Left lobe of liver (tissue), 2 donors: ENCODE data around the gene ISLR. TPM values are rescaled to one million over a fixed set of nuclear protein-coding genes. Genes with fewer than 3 reads are reported as not detected.

Experiments used
- ATAC-seq: fragments of 200-7000 bp; cut with Tn5 transposase; one replicate; pipeline ENCODE4 v1.9.1; 2020; ENCODE audit warnings: mild to moderate bottlenecking, moderate library complexity
- DNase-seq: peaks from one replicate; pipeline ENCODE4 v3.0.0-alpha.2; 2020; ENCODE audit warnings: low spot score
- total RNA-seq: library from RNA; stranded (reverse); gene quantifications from one replicate; pipeline ENCODE4 v1.2.1, GENCODE V29; 2021
- donor health status: DM: no; HTN: no; CAD: no; lungs with moderate emphysema.
- donor health status: DM: no; HTN: yes; CAD: no.

ISLR gene, protein sequence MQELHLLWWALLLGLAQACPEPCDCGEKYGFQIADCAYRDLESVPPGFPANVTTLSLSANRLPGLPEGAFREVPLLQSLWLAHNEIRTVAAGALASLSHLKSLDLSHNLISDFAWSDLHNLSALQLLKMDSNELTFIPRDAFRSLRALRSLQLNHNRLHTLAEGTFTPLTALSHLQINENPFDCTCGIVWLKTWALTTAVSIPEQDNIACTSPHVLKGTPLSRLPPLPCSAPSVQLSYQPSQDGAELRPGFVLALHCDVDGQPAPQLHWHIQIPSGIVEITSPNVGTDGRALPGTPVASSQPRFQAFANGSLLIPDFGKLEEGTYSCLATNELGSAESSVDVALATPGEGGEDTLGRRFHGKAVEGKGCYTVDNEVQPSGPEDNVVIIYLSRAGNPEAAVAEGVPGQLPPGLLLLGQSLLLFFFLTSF
- total RNA-seq, result 2.3 TPM

DNA sequence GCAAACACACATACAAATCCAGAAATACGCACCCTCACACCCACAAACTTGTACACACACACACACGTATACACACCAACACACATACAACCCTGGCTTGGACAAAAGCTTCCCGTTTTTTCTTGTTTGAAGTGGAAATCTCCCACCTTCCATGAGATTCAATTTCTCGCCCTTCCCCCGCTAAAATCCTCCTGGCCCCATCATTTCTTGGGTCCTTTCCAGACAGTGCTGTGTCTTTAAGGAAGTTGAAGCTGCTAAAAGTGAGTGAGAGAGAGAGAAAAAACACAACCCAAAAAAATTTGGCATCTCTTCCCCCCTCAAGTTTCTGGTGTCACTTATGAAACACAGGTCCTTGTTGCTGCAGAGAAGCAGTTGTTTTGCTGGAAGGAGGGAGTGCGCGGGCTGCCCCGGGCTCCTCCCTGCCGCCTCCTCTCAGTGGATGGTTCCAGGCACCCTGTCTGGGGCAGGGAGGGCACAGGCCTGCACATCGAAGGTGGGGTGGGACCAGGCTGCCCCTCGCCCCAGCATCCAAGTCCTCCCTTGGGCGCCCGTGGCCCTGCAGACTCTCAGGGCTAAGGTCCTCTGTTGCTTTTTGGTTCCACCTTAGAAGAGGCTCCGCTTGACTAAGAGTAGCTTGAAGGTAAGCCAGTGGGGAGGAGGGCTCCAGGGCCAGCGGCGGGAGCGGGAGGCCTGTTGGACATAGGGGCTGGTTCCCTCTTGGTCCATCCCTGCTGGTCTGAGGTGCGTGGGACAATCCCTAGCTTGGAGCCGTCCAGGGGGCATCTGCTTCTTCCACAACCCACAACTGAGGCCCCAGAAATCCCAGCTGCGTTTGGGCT lies at the start of gene ISLR:
TSS of gene ISLR (plus strand) at position 331 of the 839 bp plus-strand sequence. CDS start 1,149 bp downstream, outside the sequence.
- ATAC-seq (no peak), DNase-seq (peak; percentile 37)

DNA sequence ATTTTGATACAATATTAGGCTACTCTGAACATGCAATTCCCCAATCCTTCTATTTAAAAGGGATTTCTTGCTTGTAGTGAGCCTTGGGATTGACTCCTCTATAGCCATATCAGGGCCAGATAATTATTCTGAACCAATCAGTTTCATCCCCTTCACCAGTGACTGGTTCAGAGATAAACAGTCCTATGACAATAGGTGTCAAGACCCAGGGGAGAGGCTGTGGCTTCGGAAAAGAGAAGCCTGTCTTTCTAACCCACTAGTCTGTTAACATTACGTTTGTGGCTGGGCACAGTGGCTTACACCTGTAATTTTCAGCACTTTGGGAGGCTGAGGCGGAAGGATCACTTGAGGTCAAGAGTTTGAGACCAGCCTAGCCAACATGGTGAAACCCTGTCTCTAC lies 49.3 kb upstream of the ISLR start:
- DNase-seq, result no peak
- ATAC-seq, result no peak

DNA sequence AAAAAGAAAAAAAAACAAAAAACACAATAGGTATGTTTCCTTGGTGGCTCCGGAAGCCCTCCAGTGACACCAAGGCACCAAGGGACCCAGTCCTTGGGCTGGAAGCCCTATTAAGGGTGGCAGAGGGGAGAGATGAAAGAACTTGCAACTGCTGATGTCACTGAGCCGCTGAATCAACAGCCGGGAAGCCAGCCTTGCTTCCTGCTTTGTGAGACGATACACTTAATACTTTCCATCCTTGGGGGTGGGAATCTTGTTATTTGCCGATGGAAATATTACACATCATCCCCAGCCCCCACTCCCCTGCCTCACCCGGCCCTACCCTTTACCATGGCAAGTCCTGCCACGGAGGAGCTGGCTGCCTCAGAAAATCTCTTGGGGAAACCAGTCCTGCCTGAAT lies 48.8 kb upstream of the ISLR start:
- no peak for DNase-seq
- no peak for ATAC-seq

DNA sequence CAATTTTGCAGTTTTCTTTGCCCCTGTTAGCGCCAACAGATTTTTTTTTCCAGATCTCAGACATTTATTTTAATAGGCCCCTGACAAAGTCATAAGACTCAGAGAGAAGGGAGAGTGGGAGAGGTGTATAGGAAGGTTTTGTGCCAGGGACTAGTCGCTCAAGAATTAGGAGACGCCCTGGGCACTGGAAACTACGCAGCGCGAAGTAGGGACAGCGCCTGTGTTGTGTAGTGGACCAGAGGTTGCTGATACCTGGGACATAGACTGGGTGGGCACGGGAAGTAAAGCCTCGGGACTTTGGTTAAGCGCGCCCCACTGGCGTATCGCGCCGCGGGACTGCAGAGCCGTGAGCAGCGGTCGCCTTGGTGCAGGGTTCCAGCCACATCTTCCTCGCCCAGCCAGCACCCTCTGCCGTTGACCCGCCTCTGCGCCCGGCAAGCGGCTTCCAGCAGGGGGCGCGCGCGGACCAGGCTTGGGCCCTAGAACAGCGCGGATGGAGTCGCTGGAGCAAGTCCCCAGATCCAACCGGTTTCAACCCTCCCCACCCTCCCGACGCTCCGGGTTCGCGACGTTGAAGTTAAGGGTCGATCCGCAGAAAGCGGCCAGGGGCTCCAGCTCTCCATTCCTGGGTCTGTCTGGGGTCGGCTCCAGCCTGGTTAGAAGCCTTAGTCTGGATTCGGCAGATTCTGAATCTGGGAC lies 46.1 kb upstream of the ISLR start:
- peak; percentile 88 for DNase-seq
- peak; percentile 98 for ATAC-seq

DNA sequence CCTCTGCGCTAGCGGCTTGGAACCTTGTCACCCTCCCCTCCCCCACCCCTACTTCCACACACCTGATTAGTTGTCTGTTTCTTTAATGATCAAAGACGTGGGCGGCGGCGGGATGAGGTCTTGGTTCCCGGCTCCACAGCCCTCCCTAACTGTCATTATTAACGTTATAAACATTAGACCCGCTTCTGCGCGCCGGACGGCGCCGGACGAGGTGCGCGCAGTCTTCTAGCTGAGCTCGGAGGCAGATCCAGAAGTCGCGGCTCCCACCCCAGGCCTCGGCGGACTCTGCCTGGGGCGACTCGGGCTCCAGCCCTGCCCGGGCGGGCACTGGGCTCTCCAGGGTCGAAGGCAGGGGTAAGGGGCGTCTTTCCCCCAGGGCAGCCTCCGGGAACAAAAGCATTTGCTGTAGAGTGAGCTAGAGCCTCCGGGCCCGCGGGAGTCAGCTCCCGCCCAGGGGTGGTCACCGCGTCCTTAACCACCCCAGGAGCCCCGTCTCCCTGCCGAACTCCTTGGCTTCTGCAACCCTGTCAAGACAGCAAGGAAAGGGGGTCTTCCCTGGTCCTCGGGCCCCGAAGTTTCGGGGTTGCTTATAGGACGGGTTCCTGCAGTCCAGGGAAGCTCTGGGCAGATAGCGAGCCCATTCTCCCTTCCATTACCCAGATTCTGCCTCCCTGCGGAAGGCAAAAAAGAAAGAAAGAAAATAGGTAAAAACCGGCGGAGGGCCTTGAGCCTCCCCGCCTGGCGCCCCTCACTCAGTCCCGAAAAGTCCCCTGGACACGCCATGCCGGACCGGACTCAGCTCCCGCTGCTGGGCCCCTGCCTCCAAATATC lies 45.3 kb upstream of the ISLR start:
- ATAC-seq (peak; percentile 39), DNase-seq (no peak)

DNA sequence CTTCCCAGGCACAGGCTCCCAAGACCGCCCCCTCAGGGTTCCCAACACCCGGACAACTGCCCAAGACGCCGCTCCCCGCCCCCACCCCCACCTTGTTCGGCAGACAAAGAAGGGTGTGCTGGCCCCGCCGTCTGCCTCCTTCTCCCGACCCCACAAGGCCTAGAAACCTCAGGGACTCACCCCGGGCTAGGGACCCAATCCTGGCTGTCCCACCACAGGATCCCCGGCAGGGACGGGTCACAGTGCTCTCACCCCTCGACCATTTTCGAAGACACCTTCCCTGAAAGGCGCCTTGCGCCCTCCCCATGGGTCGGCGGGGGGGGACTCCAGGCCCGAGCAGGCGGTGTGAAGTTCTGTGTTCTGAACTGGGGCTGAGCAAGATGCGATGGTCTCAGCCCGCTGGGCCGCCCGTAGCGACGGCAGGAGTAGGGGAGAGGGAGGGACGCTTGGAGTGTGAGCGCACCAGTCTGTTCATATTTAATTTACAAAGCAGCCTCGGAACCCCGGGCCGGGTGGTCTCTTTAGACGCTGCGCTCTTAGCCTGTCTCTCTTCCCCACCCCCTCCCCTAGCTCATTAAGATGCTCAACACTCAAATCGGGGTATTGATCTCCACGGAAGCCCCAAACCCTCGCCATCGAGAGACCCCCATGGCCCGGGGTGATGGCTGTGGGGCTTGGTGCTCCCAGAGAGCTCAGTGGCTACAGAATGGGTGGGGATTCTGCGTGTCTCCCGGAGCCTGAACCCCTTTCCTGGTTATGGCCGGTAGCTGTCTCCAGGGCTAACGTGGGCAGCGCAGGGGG lies 44.5 kb upstream of the ISLR start:
- no peak for ATAC-seq
- DNase-seq, result no peak

DNA sequence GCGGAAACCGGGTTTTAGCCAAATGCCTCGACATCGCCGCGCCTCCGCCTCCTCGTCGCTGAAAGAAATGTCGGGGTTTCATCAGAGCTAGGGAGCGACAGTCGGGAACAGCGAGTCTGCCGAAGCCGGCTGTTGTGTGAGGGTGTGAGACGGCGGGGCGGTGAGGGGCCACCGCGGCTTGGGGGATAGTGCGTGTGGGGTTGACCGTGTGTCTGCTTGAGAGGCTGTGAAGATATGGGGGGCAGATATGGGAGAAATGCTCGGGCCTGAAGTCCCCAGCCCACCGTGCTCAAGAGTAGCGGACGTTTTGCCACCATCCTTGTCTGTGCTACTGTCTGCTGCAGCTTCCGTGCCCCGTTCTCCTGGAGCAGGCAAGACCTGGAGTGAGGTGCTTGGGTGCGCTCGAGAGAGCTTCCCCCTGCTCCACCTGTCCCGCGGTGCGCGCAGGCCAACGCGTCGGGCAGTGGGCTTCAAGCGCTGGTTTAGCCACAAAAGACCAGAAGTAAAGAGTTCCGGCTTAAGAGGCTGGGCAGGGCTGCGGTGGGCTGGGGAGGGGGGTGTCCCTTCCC lies 43.8 kb upstream of the ISLR start:
- DNase-seq (no peak), ATAC-seq (no peak)

DNA sequence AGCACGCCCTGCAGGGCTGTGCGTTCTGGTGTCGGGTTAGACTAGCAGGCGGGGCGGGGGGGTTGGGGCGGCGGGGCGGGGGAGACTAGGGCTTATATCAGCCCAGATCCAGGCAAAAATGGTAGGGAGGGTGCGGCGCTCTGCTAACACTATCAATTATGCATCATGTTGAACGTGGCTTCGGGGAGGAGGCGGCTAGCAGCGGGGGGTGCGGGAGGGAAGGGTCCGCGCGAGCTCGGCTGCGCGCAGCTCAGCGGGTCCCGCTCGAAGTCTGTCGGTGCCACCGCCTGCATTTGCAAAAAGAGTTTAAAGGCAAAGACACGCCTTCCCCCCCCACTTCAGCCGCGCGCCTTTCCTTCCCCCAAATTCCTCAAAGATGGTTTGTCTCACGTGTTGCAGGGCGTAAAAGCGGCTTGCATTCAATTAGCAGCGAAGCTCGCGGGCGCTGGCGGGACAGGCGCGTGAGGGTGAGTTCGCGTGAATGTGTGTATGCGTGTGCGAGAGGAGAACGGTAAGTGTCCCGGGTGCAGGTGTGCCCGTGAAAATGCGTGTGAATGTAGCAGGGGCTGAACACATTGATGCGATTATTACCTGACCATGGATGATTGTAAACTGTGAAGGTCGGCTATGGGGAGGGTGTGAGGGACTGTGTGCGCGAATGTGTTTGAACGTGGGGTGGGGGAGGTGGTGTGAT lies 43.2 kb upstream of the ISLR start, which contains the start of gene ISLR2:
TSS of gene ISLR2 (plus strand) at position 432 of the 694 bp plus-strand sequence. CDS start 2,169 bp downstream, outside the sequence.
- ATAC-seq, result no peak
- no peak for DNase-seq

DNA sequence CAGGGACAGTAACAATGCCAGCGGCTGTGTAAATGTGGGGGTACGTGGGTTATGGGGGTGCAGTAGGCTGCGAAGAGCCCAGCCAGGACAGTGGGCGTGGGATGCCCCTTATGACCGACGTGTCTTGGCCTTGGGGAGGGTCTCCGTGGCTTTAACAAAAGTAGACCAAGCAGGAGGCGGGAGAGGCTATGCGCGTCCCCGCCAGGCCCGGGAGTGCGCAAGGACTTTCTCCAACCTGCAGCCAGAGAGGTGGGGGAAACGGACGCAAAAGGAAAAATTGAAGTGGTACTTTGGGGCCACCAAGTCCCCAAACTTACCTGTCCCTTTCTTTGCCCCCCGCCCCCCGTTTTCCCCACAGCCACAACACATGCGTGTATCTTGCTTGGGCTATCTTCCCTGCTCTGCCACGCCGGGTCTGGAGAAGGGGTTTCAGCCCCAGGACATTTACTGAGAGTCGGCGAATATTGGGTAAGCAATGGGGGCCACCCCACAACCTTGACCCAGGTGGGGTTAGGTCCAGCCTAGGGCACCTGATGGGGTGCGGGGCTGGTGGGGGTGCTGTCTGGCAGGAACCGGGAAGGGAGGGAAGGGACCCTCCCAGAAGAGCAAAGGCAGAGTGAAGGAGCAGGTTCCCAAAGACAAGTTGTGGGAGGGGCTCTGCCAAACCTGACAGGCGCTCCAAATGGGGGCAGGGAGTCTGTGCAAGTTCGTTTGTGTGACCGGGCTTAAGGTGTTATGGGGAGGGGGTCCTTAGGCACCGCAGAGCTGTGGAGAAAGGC lies 42.5 kb upstream of the ISLR start:
- ATAC-seq (no peak), DNase-seq (no peak)

DNA sequence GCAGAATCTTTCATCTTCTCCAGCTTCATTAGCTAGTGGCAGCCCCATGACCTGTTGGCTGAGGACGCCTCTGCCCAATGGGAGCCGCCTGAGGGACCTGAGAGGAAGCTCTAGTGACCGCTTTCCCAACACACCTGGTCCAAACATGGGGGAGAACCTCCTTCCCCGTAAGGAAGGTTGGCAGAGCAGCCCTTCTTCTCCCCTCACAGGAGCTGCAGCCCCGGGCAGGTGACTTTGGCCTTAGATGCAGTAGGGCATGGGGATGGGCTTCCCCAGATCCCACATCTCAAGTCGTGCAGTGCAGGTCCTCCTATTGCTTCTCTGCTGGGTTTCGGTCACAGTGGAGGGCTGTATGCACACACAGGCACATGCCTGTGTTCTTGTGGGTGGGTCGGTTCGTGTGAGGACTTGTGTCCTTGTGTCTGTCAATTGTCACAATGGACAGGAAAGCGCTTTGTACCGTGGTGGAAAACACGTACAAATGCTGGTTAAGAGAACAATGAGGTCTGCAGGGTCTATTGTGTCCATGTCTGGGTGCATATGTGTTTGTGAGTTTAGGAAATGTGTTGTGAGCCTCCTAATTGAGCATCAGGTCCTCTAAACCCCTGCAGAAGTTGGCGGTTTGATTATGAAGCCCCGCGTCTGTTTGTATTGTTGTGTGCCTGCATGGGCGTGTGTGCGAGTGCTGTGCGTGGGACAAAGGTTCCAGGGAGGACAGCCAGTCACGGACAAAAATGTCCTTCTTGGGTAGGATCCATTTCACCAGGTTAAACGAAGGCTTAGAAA lies 41.7 kb upstream of the ISLR start:
- ATAC-seq (no peak), DNase-seq (no peak)

DNA sequence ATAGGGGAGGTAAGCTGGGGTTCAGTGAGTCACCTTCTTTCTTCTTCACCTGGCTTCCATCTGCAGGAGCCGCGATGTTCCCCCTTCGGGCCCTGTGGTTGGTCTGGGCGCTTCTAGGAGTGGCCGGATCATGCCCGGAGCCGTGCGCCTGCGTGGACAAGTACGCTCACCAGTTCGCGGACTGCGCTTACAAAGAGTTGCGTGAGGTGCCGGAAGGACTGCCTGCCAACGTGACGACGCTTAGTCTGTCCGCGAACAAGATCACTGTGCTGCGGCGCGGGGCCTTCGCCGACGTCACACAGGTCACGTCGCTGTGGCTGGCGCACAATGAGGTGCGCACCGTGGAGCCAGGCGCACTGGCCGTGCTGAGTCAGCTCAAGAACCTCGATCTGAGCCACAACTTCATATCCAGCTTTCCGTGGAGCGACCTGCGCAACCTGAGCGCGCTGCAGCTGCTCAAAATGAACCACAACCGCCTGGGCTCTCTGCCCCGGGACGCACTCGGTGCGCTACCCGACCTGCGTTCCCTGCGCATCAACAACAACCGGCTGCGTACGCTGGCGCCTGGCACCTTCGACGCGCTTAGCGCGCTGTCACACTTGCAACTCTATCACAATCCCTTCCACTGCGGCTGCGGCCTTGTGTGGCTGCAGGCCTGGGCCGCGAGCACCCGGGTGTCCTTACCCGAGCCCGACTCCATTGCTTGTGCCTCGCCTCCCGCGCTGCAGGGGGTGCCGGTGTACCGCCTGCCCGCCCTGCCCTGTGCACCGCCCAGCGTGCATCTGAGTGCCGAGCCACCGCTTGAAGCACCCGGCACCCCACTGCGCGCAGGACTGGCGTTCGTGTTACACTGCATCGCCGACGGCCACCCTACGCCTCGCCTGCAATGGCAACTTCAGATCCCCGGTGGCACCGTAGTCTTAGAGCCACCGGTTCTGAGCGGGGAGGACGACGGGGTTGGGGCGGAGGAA lies 40.5 kb upstream of the ISLR start:
- DNase-seq (no peak), ATAC-seq (no peak)

DNA sequence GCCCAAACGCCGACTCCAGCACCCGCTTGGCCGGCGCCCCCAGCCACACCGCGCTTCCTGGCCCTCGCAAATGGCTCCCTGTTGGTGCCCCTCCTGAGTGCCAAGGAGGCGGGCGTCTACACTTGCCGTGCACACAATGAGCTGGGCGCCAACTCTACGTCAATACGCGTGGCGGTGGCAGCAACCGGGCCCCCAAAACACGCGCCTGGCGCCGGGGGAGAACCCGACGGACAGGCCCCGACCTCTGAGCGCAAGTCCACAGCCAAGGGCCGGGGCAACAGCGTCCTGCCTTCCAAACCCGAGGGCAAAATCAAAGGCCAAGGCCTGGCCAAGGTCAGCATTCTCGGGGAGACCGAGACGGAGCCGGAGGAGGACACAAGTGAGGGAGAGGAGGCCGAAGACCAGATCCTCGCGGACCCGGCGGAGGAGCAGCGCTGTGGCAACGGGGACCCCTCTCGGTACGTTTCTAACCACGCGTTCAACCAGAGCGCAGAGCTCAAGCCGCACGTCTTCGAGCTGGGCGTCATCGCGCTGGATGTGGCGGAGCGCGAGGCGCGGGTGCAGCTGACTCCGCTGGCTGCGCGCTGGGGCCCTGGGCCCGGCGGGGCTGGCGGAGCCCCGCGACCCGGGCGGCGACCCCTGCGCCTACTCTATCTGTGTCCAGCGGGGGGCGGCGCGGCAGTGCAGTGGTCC lies 39.7 kb upstream of the ISLR start:
- DNase-seq (no peak), ATAC-seq (no peak)

DNA sequence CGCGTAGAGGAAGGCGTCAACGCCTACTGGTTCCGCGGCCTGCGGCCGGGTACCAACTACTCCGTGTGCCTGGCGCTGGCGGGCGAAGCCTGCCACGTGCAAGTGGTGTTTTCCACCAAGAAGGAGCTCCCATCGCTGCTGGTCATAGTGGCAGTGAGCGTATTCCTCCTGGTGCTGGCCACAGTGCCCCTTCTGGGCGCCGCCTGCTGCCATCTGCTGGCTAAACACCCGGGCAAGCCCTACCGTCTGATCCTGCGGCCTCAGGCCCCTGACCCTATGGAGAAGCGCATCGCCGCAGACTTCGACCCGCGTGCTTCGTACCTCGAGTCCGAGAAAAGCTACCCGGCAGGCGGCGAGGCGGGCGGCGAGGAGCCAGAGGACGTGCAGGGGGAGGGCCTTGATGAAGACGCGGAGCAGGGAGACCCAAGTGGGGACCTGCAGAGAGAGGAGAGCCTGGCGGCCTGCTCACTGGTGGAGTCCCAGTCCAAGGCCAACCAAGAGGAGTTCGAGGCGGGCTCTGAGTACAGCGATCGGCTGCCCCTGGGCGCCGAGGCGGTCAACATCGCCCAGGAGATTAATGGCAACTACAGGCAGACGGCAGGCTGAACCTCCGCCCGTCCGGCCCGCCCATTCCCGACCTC lies 39.0 kb upstream of the ISLR start:
- peak; percentile 70 for DNase-seq

DNA sequence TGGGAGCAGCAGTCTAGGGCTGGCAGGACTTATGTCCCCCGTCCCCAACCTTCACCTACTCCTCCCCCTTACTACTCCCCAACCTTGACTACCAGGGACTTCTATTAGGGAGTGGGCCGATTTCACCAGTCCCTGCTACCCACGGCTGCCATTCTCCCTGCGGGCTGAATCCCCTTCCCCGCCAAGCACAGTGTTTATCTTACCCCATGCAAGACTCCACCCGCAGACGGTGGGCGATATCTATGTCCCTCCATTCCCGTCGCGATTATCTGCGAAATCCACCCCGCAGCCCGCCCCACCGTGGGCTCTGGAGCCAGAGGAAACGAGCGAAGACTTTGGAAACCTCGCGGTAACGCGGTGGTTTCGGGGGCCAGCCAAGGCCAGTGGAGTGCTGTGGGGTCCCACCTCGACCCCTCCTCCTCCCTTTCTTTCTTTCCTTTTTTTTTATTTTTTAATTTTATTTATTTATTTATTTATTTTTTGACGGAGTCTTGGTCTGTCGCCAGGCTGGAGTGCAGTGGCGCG lies 38.4 kb upstream of the ISLR start:
- DNase-seq (no peak), ATAC-seq (no peak)

More for the DNA sequence above, 39.0 kb upstream of the ISLR start:
- peak; percentile 92 for ATAC-seq

DNA sequence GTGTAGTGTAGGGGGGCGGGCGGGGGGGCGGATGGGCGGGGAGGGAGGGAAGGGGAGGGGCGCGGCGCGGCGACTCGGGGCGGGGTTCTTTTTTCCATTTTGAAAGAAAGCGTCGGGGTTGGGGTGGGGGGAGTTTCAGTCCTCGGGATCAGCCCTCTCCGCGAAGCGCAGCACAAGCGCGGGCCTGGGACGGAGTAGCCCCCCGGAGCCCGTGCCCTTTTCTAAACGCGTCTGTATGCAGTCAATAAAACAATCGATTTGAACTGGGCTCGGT lies 37.0 kb upstream of the ISLR start:
- ATAC-seq, result no peak
- no peak for DNase-seq
